NCI-H2227 treated with DMSO at 0.1 percent for 48 hours (cell line): ENCODE data around the gene FAM222B.

Experiments
- DNase-seq: peaks from one replicate; lab custom pipeline; 2025; lab: John Stamatoyannopoulos, UW

The FAM222B gene

DNA sequence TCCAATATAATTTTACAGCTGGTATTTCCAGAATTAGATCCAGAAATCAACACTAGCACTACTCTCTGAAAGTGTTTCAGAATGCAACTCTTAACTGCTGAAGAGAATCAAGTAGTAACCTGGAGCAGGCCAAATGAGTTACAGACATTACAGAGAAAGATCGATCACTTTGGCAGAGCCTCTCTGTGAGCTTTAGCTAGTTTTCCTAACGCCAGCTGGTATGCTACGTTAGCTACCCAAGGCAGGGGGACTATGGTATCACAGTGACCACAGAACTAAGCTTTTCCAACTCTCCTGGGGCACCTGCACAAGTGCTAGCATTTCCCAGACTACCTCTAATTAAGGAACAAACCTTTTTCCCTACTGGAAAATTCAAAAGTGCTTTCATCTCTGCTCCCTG is 68.4 kb downstream of the FAM222B start:
- DNase-seq: no peak

DNA sequence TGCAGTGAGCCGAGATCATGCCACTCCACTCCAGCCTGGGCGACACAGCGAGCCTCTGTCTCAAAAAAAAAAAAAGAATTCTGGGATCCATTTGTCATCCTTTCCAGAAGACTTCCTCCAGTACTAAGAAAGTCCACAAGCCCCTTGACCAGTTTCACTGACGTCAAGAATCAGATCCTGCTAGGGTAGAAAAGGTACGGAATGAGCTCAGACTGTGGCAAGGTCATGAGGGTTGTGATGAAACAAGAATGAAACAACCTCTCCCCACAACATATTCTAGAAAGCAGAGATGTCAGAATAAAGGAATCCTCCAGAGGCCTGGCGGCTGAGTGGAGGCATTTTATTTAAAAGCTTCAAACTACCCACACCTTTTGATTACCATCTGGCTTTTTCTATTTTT is 68.9 kb downstream of the FAM222B start:
- no peak for DNase-seq

DNA sequence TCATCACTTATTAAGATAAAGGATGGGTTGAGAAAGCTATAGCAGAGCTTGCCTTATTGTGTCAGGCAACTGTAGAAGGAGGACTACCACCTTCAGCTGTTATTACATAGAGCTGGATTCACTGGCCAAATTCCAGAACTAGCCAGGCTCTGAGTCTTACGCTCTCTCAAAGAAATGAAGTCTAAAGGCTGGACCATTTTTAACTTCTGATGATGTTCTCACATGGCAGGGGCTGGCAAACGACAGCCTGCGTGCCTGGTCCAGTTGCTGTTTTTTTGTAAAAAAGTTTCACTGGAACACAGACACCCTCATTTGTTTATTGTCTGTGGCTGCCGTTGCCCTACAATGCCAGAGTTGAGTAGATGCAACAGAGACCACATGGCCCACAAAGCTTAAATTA is 77.6 kb downstream of the FAM222B start:
- no peak for DNase-seq

DNA sequence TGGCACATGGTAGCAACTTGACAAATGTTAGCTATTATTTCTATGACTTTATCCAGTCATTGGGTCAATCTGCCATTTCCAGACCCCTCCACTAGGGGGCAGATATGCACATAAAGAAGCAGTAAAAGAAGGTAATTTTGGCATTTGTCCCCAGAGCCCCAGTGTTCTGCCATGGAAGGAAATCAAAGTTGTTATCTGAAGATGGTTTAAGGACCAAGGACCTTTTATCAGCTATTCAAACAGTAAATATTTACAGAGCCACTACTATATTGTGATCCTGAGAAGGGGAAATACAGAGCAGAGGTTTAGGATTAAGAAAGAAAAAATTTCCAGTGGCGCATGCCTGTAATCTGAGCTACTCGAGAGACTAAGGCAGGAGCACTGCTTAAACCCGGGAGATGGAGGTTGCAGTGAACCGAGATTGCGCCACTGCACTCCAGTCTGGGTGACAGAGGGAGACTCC is 78.8 kb downstream of the FAM222B start:
- DNase-seq: peak; percentile 16

GRCh38 chr17:28763137-28763799 is 79.3 kb downstream of the FAM222B start:
- DNase-seq: no peak

GRCh38 chr17:28760601-28761562 is 81.7 kb downstream of the FAM222B start:
- peak; percentile 9 for DNase-seq

DNA sequence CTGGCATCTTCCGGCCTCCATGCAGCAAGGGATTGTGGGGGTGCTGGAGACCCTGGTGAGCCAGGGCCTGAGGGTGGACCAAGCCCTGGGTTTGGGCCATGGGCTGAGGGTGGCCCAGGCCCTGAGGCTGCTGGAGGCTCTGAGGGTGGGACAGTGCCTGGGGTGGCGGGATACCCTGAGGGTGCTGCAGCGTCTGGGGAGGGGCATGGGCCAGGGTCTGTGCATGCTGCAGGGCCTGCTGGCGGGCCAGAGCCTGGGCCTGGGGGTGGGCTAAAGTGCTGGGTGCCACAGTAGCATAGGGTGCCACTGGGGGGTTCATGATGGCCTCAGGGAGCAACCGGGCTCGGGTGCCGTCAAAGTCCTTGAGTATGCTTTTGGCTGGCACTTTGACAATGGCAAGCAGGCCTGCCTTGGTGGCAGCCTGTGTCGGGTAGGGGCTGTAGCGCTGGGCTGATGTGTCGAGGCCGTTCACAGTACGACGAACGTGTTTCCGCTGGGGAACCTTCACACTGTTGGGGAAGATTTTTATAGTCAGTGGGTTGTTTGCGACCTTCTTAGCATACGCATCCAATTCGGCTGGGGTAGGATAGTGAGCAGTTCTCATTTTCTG is 83.2 kb downstream of the FAM222B start:
- no peak for DNase-seq

DNA sequence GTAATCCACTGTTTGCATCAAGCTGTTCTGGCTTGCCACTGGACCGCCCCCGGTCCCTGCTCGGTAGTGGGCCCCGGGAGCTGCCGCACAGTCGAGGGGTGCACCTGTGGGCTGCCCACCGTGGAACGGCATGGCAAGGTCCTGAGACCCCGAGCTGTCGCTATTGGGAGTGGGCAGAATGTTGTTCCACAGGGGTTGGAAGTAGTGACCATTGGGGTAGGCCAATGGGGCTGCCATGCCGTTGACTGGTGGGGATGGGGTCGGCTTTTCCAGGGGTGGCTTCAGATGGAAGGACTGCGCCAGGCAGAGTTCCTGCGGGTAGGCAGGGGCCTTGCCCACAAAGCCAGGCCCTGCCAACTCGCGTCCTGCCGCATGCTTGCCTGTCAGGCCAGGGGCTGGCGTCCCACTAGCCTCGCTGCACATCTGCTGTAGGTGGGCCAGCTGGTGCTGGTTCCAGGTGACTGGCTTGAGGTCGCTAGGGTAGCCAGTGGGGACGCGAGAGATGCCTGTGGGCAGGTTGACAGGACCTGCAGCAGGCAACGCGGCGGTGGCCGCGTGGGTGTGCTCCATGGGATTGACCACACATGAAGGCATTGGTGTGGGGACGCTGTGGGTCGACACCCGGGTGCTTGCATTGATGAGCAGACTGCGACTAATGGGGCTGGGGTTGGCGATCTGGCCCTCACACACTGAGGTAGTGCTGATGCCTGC is 84.0 kb downstream of the FAM222B start:
- no peak for DNase-seq

GRCh38 chr17:28756049-28756804 is 86.4 kb downstream of the FAM222B start:
- DNase-seq: no peak

DNA sequence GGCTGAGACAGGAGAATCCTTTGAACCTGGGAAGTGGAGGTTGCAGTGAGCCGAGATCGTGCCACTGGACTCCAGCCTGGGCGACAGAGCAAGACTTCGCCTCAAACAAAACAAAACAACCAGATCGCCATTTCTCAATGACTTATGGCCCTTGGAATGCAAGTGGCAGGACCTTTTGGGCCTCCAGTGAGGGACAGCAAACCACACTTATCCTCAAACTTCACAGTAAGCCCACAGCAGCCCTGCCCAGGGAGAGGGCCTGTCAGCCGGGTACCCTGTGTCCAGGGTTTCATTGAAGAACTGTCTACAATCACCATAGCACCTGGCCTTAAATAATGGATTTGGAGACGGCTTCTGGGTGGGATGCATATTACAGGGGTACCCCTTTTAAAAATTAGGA is 87.1 kb downstream of the FAM222B start:
- no peak for DNase-seq

DNA sequence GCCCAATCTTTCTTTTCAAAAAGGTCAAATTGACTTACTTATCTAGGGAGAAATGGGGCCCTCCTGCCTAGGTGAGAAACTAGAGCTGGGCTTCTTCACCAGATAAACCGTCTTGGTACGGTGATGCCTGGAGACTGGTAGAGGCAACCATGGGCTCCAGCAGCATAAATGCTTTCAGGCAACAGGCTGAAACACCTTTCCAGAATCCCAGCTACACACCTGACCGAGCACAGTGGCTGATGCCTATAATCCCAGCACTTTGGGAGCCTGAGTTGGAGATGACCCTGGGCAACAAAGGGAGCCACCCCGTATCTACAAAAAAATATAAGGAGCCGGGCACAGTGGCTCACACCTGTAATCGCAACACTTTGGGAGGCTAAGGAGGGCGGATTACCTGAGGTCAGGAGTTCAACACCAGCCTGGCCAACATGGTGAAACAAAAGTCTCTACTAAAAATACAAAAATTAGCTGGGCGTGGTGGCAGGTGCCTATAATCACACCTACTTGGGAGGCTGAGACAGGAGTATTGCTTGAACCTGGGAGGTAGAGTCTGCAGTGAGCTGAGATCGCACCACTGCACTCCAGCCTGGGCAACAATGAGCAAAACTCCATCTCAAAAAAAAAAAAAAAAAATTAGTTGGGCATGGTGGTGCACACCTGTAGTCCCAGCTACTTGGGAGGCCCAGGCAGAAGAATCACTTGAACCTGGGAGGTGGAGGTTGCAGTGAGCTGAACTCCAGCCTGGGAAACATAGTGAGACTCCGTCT is 90.8 kb downstream of the FAM222B start:
- no peak for DNase-seq

- peak; percentile 79 for DNase-seq
These were observed 92.2 kb downstream of the FAM222B start for GRCh38 chr17:28750178-28751047.

GRCh38 chr17:28749516-28750177 is 92.9 kb downstream of the FAM222B start:
- no peak for DNase-seq

- no peak for DNase-seq
These were observed 93.6 kb downstream of the FAM222B start for GRCh38 chr17:28748852-28749515.

DNA sequence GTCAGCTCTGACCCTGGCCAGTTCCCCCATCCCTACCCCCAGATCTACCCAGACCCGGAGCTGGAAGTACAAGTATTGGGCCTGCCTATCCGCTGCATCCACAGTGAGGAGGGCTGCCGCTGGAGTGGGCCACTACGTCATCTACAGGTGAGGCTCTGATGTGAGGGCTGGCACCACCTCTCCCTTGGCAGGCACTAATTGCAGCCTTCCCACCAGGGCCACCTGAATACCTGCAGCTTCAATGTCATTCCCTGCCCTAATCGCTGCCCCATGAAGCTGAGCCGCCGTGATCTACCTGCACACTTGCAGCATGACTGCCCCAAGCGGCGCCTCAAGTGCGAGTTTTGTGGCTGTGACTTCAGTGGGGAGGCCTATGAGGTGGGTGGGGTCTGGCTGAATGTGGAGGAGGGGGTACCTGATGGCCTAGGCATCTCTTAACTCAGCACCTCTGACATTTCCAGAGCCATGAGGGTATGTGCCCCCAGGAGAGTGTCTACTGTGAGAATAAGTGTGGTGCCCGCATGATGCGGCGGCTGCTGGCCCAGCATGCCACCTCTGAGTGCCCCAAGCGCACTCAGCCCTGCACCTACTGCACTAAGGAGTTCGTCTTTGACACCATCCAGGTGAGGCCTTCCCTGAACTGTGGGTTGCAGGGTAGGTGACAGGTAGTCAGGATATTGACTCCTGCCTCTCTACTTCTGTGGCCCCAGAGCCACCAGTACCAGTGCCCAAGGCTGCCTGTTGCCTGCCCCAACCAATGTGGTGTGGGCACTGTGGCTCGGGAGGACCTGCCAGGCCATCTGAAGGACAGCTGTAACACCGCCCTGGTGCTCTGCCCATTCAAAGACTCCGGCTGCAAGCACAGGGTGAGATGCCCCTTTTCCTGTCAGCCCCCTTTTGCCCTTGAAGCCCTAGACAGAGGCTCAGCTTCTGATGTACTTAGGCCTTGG is 94.5 kb downstream of the FAM222B start:
- no peak for DNase-seq

DNA sequence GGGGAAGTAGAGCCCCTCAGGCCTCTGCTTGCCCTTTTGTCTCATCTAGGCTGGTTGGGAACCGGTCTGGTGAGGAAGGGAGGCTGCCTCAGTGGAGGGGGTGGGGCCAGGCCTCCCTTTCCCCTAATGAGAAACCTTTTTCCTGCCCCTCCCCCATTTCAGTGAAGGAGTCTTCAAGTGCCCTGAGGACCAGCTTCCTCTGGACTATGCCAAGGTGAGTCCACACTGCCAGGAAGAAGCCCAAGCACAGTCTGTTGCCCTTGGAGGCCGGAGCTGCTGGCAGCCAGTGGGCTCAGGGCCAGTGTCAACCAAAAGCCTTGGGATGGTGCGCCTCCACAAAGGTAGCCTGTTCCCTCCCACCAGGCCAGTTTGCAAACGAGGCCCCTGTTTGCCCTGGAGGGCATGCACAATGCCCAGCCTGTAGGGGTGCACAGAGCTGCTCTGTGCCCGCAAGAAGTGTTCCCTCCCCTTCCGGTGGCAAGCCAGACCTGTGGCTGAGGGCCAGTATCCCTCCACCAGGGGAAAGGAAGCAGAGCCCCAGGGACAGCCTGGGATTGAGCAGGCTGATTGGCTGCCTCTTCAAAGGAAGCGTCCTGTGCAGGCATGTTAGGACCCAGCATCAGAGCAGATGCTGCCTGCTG is 95.4 kb downstream of the FAM222B start:
- DNase-seq: no peak

GRCh38 chr17:28746611-28747050 is 96.0 kb downstream of the FAM222B start:
- no peak for DNase-seq
